AG09309 (cell line): Measurements from ENCODE around the gene NR5A2.

Experiments
- DNase-seq: peaks from one replicate; pipeline ENCODE4 v3.0.0-alpha.2; 2010; ENCODE audit warnings: low read depth
- H3K4me3 ChIP-seq: 2 replicates; pipeline ENCODE4 v1.5.1; 2011; ENCODE audit warnings: mild to moderate bottlenecking, low read depth, low read length, moderate library complexity; ENCODE audit not compliant: control insufficient read depth
- CTCF ChIP-seq: IDR thresholded peaks from 2 replicates; pipeline ENCODE4 v1.5.1; 2011; ENCODE audit warnings: mild to moderate bottlenecking, low read depth, low read length, inconsistent platforms; ENCODE audit not compliant: insufficient read depth, control insufficient read depth; ENCODE audit errors: missing control alignments

The NR5A2 gene

GRCh38 chr1:200027264-200027823, at the start of gene NR5A2:
Gene NR5A2 (plus strand): TSS chr1:200027710. CDS start chr1:200027848, 138 bp downstream.
- DNase-seq, result no peak
- TF ChIP-seq CTCF, result no peak
- H3K4me3 ChIP-seq, result no peak within 1 kb of the TSS

GRCh38 chr1:199978408-199978940, 49.0 kb upstream of the NR5A2 start:
- no peak for TF ChIP-seq CTCF
- H3K4me3 ChIP-seq, result no peak overlapping the region
- no peak for DNase-seq

- no peak for DNase-seq
- no peak overlapping the region for H3K4me3 ChIP-seq
- no peak for TF ChIP-seq CTCF
Measured at GRCh38 chr1:199979071-199979470, 48.4 kb upstream of the NR5A2 start.

- no peak for DNase-seq
- H3K4me3 ChIP-seq, result no peak overlapping the region
- no peak for TF ChIP-seq CTCF
Measured at GRCh38 chr1:199981584-199981983, 45.9 kb upstream of the NR5A2 start.

- no peak overlapping the region for H3K4me3 ChIP-seq
- no peak for TF ChIP-seq CTCF
- no peak for DNase-seq
Measured at GRCh38 chr1:199982606-199983005, 44.9 kb upstream of the NR5A2 start.

- H3K4me3 ChIP-seq, result no peak overlapping the region
- no peak for TF ChIP-seq CTCF
- DNase-seq, result no peak
Measured at GRCh38 chr1:199983531-199983930, 44.0 kb upstream of the NR5A2 start.
